GM21576 (cell line): ENCODE measurements around the gene CHRNA9.
A peak's percentile ranks its signal among the peaks of the same experiment; 100 is the strongest.
"Not testable (repeated sequence)": the region's sequence is repeated elsewhere in the genome, so short reads cannot be mapped to it uniquely, and the experiment has no call there.

Source experiments
- ATAC-seq: cut with Tn5 transposase; IDR thresholded peaks from one replicate; pipeline ENCODE4 v1.9.1; 2021; ENCODE audit warnings: mild to moderate bottlenecking, moderate library complexity; ENCODE audit not compliant: unreplicated experiment

Gene CHRNA9, protein sequence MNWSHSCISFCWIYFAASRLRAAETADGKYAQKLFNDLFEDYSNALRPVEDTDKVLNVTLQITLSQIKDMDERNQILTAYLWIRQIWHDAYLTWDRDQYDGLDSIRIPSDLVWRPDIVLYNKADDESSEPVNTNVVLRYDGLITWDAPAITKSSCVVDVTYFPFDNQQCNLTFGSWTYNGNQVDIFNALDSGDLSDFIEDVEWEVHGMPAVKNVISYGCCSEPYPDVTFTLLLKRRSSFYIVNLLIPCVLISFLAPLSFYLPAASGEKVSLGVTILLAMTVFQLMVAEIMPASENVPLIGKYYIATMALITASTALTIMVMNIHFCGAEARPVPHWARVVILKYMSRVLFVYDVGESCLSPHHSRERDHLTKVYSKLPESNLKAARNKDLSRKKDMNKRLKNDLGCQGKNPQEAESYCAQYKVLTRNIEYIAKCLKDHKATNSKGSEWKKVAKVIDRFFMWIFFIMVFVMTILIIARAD

GRCh38 chr4:40334591-40335524 is at the start of gene CHRNA9:
Gene CHRNA9, plus strand, starts transcription at chr4:40335333. Its CDS starts 135 bp downstream, at chr4:40335468.
- ATAC-seq, result no peak

DNA sequence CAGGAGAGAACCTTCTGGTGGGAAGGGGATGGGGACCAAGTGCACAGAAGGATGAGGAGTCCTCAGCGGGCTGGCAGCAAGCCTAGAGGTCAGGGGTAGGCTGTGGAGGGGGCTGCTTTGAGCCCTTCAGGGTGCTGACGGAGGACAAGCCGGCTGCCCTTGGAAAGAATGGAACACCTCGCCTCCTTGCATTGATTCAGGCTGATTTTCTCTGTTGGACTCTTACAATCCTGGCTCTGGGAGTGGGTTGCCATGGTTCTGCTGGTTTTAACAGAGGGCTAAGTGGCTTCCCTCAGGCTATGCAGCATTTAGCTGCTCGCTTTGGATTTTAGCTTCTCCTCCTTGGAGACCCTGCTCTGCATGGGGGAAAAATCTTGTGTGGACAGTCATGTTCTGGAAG is 49.4 kb upstream of the CHRNA9 start:
- ATAC-seq, result no peak

- ATAC-seq, result no peak
Measured at GRCh38 chr4:40288566-40288965, 46.6 kb upstream of the CHRNA9 start.

DNA sequence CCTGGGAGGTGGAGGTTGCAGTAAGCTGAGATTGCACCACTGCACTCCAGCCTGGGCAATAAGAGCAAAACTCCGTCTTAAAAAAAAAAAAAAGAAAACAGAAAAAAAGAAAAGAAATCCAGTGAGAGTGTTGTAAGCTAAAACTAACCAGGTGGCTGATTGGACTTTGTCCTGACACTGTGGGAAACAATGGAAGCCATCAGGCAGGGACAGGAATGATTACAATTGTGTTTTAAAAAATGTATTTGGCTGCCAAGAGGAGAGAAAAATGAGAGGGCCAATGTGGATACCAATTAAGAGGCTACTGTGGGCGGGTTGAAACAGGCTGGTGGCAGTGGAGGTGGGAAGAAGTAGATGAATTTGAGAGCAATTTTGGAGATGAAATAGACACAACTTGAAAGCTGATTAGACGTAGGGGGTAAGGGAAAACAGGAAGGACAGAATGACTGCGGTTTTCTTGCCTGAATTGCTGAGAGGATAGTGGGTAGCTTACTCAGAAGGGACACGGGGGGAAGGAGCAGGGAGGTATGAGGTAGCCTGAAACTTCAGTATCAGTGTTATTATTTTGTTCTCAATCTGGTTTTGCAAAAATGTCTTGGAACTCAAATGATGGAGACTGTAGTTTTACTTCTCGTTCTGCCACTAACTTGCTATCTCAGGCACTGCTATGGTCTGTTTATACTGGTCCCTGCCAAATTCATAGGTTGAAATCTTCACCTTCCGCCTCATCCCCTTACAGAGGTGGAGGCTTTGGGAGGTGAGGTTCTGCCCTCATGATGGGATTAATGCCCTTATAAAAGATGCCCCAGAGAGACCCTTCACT is 45.6 kb upstream of the CHRNA9 start:
- no peak for ATAC-seq

GRCh38 chr4:40290611-40291186 is 44.4 kb upstream of the CHRNA9 start:
- ATAC-seq, result not testable (repeated sequence)

- ATAC-seq, result no peak
Measured at GRCh38 chr4:40292313-40292759, 42.8 kb upstream of the CHRNA9 start.

DNA sequence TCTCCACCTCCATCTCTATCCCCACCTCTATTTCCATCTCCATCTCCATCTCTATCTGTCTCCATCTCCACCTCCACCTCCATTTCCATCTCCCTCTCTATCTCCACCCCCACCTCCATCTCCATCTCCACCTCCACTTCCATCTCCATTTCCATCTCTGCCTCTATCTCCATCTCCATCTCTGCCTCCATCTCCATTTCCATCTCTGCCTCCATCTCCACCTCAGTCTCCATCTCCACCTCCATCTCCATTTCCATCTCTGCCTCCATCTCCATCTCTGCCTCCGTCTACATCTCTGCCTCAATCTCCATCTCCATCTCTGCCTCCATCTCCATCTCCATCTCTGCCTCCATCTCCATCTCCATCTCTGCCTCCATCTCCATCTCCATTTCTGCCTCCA is 40.8 kb upstream of the CHRNA9 start:
- no peak for ATAC-seq

DNA sequence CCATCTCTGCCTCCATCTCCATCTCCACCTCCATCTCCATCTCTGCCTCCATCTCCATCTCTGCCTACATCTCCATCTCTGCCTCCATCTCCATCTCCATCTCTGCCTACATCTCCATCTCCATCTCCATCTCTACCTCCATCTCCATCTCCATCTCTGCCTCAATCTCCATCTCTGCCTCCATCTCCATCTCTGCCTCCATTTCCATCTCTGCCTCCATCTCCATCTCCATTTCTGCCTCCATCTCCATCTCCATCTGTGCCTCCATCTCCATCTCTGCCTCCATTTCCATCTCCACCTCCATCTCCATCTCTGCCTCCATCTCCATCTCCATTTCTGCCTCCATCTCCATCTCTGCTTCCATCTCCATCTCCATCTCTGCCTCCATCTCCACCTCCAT is 40.1 kb upstream of the CHRNA9 start:
- not testable (repeated sequence) for ATAC-seq

GRCh38 chr4:40295572-40295971 is 39.6 kb upstream of the CHRNA9 start:
- no peak for ATAC-seq

GRCh38 chr4:40299126-40299525 is 36.0 kb upstream of the CHRNA9 start:
- ATAC-seq, result no peak

- no peak for ATAC-seq
Measured at GRCh38 chr4:40299811-40300292, 35.3 kb upstream of the CHRNA9 start.

DNA sequence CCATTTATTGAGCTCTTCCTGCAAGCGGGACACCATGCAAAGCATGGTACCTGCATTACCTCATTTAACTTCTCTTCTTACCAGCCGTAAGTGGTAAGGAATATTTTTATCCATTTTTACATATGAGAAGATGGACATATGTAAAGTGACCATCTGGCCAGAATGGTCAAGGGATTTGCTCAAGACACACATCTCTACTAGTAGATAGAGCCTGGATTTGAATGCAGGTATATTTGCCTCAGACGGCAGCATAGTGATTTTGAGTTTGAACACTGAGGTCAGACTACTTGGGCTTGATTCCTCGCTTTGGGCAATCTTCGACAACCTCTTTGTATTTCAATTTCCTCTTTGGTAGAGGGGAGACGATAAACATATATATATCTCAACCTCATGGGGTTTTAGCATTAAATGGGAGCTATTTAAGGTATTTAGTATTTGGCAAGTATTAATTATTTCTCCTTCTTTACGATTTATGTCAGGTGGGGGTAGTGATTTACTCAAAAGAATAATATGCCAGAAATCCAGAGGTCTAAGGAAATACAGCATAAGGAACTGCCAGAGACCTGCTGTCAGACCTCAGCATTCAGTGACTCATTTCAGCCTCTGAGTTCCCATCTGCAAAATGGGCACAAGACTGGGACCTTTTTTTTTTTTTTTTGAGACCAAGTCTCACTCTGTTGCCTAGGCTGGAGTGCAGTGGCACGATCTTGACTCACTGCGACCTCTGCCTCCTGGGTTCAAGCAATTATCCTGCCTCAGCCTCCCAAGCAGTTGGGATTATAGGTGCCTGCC is 34.6 kb upstream of the CHRNA9 start:
- no peak for ATAC-seq

- ATAC-seq, result peak; percentile 65
Measured at GRCh38 chr4:40301603-40302002, 33.5 kb upstream of the CHRNA9 start.

- ATAC-seq, result no peak
Measured at GRCh38 chr4:40303751-40304150, 31.4 kb upstream of the CHRNA9 start.

- peak; percentile 42 for ATAC-seq
Measured at GRCh38 chr4:40305328-40306170, 29.6 kb upstream of the CHRNA9 start.

- ATAC-seq, result no peak
Measured at GRCh38 chr4:40306226-40306625, 28.9 kb upstream of the CHRNA9 start.

DNA sequence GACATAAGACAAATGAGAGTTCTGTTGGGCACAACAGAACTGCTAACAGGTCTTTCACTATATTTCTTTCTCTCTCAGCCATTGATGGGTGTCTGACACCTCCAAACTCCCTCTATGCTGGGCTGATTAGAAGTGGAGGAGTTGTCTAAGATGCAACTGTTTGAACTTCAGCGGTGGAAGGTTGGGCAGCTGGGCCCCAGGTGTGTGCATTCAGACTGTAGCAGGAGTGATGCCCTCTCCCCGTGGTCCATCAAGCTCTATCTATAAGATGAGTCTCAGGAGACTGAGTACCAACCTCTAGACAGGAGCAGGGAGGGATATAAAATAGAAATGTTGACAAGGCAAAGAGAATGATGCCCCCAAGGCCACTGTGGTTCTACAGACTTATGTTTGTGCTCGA is 28.2 kb upstream of the CHRNA9 start:
- ATAC-seq, result no peak
